GM23338 (cell line): ENCODE measurements around the gene KLHL1.

ENCODE experiments used
- EZH2 ChIP-seq: fragments of 200-600 bp; sonication (generic); IDR thresholded peaks from one replicate; pipeline ENCODE4 v1.8.0; 2017; ENCODE audit warnings: antibody characterized with exemption, mild to moderate bottlenecking, low read depth; ENCODE audit not compliant: unreplicated experiment
- POLR2AphosphoS5 ChIP-seq: IDR thresholded peaks from 2 replicates; pipeline ENCODE4 v1.6.1; 2016; ENCODE audit warnings: antibody characterized with exemption, low read depth
- STAT1 ChIP-seq: IDR thresholded peaks from one replicate; pipeline ENCODE4 v1.6.1; 2016; ENCODE audit warnings: antibody characterized with exemption; ENCODE audit not compliant: unreplicated experiment
- TF ChIP-seq, protein P1 (sequence below), 2 experiments: fragments of 200-600 bp in 1 of 2; sonication (generic) in 1 of 2; conservative IDR thresholded peaks; 2 replicates each; pipeline versions ENCODE4 v1.5.1 to v1.6.1; 2016 to 2017; ENCODE audit warnings: antibody characterized with exemption in 2 of 2, low read depth in 2 of 2, mild to moderate bottlenecking in 2 of 2, moderate library complexity in 1 of 2
- TF ChIP-seq, protein P2 (sequence below): IDR thresholded peaks from 2 replicates; pipeline ENCODE4 v1.6.1; 2016; ENCODE audit warnings: antibody characterized with exemption
- TF ChIP-seq, protein P3 (sequence below): IDR thresholded peaks from one replicate; pipeline ENCODE4 v1.6.1; 2018; ENCODE audit warnings: antibody characterized with exemption; ENCODE audit not compliant: unreplicated experiment

GRCh38 chr13:69950160-69950559, 158.1 kb downstream of the KLHL1 start:
- TF ChIP-seq, protein P1, sequence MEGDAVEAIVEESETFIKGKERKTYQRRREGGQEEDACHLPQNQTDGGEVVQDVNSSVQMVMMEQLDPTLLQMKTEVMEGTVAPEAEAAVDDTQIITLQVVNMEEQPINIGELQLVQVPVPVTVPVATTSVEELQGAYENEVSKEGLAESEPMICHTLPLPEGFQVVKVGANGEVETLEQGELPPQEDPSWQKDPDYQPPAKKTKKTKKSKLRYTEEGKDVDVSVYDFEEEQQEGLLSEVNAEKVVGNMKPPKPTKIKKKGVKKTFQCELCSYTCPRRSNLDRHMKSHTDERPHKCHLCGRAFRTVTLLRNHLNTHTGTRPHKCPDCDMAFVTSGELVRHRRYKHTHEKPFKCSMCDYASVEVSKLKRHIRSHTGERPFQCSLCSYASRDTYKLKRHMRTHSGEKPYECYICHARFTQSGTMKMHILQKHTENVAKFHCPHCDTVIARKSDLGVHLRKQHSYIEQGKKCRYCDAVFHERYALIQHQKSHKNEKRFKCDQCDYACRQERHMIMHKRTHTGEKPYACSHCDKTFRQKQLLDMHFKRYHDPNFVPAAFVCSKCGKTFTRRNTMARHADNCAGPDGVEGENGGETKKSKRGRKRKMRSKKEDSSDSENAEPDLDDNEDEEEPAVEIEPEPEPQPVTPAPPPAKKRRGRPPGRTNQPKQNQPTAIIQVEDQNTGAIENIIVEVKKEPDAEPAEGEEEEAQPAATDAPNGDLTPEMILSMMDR (conservative IDR thresholded peaks at IDR 0.05; ENCODE audit: low read depth in 2 of 2): no peak
- TF ChIP-seq EZH2 (no peak), POLR2AphosphoS5 (no peak), STAT1 (no peak)
- TF ChIP-seq, protein P2, sequence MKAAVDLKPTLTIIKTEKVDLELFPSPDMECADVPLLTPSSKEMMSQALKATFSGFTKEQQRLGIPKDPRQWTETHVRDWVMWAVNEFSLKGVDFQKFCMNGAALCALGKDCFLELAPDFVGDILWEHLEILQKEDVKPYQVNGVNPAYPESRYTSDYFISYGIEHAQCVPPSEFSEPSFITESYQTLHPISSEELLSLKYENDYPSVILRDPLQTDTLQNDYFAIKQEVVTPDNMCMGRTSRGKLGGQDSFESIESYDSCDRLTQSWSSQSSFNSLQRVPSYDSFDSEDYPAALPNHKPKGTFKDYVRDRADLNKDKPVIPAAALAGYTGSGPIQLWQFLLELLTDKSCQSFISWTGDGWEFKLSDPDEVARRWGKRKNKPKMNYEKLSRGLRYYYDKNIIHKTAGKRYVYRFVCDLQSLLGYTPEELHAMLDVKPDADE: no peak
- TF ChIP-seq, protein P3, sequence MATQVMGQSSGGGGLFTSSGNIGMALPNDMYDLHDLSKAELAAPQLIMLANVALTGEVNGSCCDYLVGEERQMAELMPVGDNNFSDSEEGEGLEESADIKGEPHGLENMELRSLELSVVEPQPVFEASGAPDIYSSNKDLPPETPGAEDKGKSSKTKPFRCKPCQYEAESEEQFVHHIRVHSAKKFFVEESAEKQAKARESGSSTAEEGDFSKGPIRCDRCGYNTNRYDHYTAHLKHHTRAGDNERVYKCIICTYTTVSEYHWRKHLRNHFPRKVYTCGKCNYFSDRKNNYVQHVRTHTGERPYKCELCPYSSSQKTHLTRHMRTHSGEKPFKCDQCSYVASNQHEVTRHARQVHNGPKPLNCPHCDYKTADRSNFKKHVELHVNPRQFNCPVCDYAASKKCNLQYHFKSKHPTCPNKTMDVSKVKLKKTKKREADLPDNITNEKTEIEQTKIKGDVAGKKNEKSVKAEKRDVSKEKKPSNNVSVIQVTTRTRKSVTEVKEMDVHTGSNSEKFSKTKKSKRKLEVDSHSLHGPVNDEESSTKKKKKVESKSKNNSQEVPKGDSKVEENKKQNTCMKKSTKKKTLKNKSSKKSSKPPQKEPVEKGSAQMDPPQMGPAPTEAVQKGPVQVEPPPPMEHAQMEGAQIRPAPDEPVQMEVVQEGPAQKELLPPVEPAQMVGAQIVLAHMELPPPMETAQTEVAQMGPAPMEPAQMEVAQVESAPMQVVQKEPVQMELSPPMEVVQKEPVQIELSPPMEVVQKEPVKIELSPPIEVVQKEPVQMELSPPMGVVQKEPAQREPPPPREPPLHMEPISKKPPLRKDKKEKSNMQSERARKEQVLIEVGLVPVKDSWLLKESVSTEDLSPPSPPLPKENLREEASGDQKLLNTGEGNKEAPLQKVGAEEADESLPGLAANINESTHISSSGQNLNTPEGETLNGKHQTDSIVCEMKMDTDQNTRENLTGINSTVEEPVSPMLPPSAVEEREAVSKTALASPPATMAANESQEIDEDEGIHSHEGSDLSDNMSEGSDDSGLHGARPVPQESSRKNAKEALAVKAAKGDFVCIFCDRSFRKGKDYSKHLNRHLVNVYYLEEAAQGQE: no peak
